Measurements from ENCODE around the gene ATAT1.

Gene ATAT1

DNA sequence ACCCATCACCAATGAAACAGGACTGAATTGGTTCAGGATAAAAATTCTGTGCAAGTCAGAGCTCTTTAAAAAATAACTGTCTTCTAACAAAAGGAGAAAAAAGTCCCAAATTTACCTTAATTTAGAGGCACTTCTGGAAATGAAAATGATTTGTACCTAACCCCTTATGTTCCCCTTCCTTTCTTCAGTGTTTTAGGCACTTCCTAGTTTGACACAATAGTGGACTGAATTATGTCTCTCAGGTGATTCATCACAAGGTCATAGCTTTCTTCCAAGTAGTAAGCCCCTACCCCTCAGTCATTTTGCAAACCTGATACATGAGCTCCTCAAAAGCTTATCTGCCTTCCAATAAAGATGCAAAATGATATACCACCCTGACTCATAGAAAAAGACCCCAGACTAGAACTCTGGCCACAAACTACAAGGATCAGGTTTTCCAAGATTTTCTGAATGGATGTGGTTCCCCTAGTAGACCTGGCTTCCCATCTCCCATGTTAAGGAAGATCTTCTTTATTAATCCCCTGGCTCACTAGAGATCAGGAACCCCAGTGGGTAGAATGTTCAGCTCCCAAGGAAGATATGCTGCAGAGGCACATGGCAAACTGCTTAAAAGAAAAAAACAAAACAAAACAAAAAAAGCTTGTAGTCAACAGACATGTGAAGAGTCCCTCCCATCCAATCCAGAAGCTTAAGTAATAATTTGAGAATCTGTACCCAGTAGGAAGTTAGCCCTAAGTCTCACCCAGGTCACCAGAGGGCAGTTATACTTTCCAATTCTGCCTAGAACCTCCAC, 13.2 kb upstream of the ATAT1 start:
- no peak for DNase-seq (ENCODE audit: low read depth)

DNA sequence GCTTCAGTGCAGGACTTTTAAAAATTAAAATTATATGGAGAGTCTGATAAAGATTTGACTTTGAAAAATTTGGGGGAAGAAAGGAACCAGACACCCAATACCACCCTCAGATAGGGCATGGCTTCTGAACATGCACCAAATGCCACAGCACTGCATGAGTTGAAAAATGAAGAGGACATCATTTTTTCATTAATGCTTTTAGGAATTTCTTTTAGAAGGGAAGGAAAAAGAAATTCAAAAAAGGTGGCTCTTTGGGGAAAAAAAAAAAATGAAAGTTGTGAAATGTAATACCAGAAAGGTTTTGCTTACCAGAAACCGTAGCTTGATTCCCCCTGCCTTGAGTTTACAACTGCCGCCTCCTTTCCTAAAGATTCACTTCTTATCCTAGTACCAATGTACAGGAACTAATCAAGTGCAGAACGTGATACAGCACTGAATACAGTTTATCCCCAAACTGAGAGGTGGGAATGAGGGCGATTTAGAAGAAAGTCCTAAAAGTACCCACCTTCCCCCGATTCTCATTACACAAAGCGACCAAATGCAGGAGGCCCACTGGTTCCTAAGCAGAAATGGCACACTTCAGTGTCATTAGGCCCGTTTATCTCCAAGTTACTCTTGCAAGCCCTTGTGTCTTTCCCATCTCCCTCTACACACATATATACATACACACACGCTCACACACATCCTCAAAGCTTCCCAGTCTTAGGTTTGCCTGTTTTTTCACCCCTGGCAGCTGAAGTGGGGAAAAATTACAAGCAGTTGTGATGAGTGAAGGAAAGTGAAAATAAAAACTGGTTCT, 12.4 kb upstream of the ATAT1 start:
- no peak for DNase-seq (ENCODE audit: low read depth)

DNA sequence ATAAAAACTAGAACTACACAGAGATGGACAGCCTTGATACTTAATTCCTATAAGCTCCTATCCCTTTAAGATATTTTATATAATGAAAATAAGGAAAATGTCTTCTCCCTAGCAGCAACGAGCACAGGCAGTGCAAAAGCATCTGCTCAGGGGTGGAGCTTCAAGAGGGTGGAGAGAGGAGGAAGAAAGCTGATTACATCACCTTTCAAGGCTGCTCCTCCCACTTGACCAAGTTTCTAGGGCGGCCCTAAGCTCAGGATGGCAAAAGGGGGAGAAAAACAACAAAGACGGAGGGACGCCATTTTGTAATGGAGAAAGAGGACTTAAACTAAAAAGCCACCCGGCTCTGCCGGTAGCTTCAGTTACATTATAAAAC, 11.8 kb upstream of the ATAT1 start:
- peak; percentile 72 for DNase-seq (ENCODE audit: low read depth)

DNA sequence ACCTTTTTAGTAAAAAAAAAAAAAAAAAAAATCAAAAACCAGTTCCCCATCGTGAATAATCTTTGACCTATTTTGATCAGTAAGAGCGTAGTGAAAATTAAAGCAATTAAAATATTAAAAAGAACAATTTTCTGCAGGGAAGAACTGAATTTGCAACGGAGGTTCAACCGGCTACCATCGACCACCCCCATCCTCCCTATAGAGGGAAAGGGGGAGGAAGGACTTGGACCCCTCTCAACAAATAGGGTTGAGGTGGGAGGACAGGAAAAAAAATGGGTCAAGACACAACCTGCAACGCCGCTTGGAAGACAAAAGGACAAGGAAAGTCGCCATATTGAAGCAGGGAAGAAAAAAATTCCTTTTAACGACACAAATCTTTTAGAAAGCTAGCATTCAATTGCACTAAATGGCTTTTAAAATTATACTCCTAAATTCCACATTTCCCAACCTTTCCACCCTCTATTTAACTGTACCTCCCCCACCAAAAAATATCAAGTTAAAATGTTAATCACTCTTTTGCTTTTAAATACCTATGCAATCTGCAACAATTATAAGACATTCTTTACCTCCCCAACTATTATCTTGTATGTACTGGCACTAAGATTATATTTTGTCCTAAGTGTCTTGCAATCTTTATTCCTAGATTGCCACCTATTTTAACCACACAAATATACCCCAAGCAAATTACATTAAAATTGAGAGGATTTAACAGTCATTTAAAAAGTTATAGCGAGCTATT, 11.3 kb upstream of the ATAT1 start:
- DNase-seq (ENCODE audit: low read depth): no peak

DNA sequence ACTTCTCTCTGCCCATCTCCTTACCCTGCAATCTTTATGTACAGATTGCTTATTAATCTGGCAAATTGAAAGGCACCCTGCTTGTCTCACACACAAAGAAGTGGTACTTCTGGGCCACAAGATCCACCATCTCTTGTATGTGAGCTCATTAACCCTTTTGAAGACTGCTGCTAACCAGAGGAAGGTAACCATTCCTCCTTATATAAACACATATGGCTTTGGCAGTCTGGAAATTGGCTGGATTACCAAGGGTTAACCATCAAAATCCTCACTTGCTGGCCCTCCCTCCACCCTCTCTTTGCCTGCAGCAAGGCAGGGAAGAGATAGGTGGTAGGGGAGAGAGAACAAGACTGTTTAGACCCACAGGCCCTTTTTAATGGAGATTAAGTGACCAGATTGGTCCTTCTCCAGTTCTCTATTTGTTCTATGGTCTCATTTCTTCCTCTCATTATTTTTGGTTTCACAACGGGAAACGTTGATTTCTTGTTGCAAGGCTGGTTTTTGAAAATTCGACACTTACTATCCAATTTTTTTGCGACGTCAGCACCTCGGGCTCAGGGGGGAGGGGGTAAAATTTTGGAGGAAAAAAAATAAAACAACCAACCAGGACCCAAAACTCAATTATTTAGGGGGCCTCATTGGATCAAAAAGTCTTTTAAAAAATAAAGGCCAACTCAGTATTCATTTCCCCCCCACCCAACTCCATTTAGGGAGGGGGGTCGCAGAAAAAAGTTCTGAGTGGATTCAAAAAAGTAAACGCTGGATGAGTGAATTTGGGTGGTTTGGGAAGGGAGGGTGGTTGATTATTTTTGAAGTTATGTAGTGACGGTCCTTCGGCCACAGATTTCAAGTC, 10.5 kb upstream of the ATAT1 start:
- DNase-seq (ENCODE audit: low read depth): peak; percentile 21

DNA sequence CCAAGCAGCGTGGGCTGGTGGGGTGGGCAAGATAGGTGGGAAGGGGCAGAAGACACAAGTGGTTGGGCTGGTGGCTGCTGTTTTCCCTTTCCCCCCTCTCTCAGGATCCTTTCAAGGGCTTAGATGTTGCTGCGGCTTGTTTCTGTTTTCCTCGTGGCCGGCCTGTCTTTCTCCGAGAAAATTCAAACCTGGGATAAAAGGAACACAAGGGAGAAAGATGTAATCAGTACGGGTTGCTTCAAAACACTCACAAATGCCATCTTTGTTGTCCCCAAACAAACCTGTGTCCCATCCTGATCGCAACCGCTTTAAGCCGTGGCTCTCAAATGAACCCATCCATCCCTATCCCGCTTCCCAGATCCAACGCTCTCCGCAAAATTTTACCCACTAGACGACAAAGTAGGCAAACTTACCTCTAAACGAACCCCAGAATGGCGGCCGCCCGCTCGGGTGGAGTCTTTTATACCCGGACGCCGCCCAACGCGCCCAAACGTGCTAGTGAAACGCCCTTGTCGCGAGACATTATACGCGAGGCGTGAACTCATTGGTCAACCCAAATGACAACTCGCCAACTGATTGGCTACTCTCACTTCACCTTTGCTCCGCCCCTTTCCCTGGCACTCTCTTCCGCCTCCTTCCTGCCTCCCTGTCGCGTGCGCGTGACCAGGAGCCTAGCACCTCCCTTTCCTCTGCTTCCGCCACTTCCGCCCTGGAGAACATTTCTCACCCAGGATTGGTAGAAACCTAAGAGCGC, 9.7 kb upstream of the ATAT1 start, which contains the start of gene PPP1R10:
Gene PPP1R10, minus strand, starts transcription at position 433 of the 754 bp plus-strand sequence. CDS start 7,299 bp downstream, outside the sequence.
- DNase-seq (ENCODE audit: low read depth): peak; percentile 95

DNA sequence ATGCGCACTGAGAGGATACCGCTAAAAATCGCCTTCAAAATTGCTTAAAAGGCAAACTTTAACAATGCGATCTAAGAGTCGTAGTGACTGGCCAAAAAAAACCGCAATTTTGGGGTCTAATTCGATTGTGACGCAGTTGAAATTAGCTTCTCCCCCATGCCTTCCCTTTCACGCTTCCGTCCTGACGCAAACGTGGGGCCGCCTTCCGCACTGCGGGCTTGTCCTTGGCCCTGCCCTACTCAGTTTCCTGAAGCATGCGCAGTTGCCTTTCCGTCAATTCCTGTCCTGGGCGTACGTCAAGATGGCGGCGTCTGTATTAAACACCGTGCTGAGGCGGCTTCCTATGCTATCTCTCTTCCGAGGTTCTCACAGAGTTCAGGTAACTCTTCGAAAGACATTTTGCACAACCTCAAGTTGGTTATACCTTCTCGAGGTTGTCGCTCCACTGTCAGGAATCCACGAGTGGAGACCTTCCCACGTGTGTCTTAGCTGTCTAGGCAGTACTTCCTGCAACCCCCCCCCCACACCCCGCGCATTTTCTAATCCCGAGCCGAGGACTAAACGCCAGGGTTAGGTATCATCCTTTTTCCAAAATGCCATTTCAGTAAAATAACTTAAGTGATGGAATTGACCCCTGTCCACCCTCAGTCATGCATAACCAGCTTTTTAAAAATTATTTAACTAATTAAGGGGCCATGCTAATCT, 9.0 kb upstream of the ATAT1 start, which contains the start of gene MRPS18B:
Gene MRPS18B, plus strand, starts transcription at position 276 of the 705 bp plus-strand sequence. Its CDS starts 26 bp downstream, at position 302.
- peak; percentile 97 for DNase-seq (ENCODE audit: low read depth)

DNA sequence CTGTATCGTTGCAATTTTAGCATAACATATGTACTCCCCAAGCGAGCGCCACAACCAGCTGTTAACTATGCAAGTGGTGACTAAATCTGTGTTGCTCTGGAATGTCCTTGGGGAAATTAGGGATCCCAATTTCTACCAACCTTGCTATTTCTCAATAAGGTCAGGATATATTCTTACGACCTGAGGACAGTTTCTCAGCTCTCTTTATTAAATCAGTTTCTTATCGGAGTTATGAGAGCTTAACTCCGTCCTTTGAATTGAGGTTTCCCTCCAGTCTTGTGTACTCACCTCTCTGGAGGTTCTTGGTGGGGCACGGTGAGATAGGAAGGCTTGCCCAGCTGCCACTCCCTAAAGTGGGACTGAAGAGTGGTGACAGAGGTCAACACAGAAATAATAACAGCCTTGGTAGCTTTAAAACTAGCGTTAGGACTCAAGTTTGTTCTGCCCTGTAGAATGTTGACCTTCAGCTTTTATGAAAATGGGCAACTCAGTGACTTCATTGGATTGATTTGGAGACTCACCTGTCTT, 8.3 kb upstream of the ATAT1 start:
- DNase-seq (ENCODE audit: low read depth): no peak

DNA sequence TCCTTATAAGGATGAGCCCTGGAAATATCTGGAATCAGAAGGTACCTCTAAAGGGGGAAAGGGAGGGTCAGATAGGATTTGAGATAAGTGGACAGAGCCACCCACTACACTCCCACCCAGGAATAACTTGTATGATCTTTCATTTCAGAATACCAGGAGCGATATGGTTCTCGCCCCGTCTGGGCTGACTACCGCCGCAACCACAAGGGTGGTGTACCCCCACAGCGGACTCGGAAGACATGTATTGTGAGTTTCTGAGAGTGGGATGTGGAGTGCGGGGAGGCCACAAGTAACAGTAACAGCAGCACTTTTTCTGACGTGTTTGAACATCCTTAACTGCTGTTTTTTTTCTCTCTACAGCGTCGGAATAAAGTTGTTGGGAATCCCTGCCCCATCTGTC, 7.1 kb upstream of the ATAT1 start:
- no peak for DNase-seq (ENCODE audit: low read depth)

DNA sequence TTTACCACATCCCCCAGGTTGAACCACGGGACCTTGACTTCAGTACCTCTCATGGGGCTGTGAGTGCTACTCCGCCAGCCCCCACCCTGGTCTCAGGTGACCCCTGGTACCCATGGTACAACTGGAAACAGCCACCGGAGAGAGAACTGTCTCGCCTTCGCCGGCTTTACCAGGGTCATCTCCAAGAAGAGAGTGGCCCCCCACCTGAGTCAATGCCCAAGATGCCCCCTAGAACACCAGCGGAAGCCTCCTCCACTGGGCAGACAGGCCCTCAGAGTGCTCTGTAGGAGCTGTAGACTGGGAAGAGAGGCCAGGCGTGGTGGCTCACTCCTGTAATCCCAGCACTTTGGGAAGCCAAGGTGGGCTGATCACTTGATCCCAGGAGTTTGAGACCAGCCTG, 1.2 kb upstream of the ATAT1 start:
- DNase-seq (ENCODE audit: low read depth): no peak

DNA sequence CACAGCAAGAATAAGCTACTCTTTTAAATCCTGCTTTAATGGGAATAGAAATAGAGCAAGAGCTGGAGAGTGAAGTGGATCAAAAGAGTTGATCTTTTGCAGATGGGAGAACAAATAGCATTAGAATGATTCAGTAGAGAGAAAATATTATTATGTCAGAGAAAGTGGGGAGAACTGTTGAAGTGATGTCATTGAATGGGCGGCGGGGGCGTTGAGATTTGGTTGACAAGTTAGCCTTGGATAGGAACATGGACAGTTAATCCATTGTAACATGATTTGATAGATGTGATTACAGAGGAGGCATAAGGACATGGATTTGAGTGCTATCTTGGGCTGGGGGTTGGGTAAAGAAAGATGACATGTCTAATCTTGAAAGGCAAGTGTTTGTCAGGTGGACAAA, 9.2 kb downstream of the ATAT1 start:
- no peak for DNase-seq (ENCODE audit: low read depth)

DNA sequence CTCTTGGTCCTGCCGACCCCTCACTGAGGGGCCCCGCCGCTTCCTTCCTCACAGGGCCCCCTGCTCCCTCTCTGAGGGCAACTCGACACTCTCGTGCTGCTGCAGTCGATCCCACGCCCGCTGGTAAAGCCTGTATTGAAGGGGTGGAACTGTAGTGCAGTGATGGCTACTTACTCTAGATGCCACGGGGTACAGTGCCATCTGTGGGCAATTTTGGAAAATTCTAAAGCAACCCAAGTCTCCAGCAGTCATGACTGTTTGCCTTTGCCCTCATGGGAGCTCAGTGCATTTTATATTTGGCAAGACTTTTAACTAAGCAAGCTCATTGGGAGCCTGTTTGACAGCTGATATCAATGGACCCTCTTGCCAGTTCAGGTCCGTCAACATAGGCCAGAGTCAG, 13.8 kb downstream of the ATAT1 start:
- DNase-seq (ENCODE audit: low read depth): no peak

DNA sequence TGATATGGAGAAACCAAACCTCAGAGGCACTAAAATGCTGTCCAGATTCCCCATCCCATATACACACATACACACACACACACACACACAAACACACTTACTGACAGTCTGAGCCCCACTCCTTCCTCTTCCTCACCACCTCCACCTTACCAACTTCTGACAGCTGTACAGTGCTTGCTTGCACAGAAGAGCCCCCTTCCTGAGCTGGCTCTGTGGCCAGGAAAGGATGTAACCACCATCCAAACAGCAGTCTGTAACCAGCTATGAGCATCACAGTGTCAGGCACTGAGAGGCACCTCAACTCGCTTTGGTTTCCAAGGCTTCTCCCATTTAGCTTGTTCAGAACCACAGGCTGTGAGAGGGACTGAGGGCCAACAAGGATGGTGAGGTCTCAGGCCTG, 14.4 kb downstream of the ATAT1 start:
- no peak for DNase-seq (ENCODE audit: low read depth)

DNA sequence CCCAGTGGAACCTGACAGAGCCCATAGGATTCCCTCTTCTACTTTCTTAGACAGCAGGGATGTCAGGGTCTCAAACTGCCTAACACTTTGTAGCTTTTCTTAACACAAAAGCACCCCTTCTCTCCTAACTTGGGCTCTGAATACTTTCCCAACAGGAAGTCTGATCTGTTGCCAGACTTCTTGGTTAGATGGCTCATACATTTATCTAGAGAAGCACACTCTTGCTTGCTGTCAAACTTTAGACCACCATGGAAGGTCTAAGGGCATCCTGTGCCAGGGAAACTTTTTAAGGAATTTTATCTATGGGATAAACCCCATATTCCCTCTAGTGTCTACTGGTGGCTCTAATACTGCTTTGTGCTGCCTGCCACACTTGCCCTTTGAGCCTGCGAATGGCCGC, 17.0 kb downstream of the ATAT1 start:
- no peak for DNase-seq (ENCODE audit: low read depth)

DNA sequence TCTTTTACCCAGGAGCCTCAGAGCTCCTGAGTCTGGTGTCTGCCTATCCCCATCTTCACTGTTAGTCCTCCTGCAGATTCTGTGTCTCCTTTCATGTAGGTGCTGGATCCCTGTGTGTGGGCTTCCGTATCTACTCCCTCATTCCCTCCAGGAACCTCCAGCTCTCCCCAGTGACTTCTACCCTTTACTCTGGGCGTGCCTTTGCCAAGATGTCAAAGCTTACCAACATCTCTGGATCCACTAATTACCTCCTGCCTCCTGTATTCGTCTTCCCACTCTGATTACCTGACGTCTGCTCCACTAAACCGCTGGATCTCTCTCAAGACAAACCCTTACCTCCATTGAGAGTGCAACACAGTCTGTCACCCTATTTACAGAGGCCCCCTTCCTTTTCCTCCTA, 18.1 kb downstream of the ATAT1 start:
- no peak for DNase-seq (ENCODE audit: low read depth)

DNA sequence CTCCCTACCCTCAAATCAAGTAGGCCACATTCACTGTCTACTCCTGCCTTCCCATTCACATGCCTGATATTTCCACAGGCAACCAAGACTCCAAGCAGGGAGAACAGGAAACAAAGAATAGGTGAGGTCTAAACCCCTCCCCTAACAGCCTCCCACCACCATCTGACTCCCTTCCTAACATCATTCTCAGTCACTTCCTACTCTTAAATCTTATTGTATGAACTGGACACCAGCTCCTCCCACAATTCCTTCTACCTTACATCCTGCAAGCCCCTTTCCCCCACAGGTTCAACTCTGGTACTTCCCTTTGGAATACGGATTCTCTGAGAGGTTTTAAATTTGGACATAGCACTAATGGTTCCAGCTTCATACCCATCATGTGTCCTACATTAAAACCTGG, 19.3 kb downstream of the ATAT1 start:
- DNase-seq (ENCODE audit: low read depth): no peak

DNA sequence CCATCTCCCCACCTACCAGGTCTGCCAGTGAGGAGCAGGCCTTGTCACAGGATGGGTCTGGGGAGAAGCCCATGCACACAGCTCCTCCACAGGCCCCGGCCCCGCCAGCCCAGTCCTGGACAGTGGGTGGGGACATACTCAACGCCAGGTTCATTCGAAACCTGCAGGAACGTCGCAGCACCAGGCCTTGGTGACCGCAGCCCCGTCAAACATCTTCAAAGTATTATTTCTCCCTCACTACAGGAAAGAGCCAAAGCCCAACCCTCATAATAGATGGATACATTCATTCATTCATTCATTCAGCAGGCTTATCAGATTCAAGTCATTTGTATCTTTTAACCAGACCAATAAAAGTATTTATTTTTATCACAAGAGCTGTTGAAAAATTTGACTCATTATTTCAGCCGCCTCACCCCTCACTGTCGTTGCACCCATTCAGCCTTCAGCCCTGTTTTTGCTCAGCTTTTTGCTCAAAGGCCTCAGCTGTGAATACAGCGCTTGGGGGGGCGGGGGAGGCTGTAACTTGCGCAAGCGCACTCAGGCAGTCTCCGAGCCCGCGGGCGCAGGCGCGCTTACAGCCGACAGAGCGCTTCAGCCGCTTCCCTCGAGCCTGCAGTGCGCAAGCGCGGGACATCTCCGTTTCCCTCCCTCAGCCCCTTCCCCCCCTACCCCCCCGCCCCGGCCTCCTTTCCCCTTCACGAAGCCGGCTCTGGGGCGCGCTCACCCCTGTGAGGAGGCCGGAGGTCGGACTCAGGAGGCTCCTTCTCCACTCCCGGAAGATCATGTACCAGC, 20.0 kb downstream of the ATAT1 start, which contains the start of gene C6orf136:
Gene C6orf136, plus strand, starts transcription at position 684 of the 792 bp plus-strand sequence. Its CDS starts 99 bp downstream, at position 783.
- peak; percentile 92 for DNase-seq (ENCODE audit: low read depth)

DNA sequence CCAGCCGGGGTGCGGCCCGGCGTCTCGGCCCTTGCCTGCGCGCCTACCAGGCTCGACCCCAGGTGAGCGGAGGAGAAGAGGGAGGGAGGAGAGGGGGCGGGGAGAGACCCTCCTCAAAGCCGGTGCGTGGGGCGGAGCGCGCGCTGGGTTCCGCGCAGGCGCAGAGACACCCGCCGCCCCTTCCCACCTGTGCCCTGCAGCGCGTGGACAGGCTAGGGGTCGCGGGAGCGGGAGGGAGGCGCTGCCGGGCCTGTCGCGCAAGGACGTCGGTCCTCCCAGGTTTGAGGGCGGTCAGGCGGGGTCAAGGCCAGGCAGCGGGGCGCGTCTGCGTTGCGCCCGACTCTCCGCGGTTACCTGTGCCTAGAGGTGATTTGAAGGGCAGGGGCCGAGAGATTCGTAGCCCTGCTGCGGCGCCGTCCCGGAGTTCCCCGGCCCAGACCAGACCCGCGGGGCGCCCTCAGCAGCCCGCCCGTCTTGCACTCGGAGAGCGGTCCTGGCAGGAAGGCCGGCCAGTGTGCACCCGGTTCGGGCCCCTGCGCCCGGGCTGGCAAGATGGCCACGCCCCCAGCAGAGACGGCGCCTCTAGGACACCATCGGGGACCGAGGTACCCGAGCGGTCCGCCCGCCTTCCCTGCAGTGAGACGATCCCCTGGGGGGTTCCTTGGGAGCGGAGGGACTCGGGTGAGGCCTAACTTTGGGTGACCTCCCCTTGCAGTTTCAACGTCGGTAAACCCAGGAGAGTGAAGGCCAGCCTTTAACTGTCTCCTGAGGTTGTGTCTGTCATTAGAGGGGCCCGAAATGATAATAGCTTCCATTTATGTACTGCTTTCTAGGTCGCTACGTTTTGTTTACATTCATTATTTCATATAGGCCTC, 20.8 kb downstream of the ATAT1 start:
- peak; percentile 50 for DNase-seq (ENCODE audit: low read depth)

Measured in activated T-helper 1 cell treated with Interleukin-2 at 50 U/mL for 16 hours (primary cell).